Esophagus squamous epithelium (tissue), 4 donors: ENCODE data around the gene GABRB1.

Experiments used
- POLR2A ChIP-seq, 4 donors: fragments of 450-650 bp; IDR thresholded peaks; one replicate each; pipeline ENCODE4 v1.6.1; 2017; ENCODE audit warnings: antibody characterized with exemption in 4 of 4, mild to moderate bottlenecking in 4 of 4, moderate library complexity in 3 of 4
- TF ChIP-seq, protein P1 (sequence below), 6 experiments: fragments of 450-650 bp in 4 of 6; fragments of 200-600 bp in 2 of 6; sonication (generic) in 2 of 6; IDR thresholded peaks; one replicate each; pipeline ENCODE4 v1.5.1; 2016 to 2019; ENCODE audit warnings: antibody characterized with exemption in 6 of 6, mild to moderate bottlenecking in 4 of 6, moderate library complexity in 4 of 6

DNA sequence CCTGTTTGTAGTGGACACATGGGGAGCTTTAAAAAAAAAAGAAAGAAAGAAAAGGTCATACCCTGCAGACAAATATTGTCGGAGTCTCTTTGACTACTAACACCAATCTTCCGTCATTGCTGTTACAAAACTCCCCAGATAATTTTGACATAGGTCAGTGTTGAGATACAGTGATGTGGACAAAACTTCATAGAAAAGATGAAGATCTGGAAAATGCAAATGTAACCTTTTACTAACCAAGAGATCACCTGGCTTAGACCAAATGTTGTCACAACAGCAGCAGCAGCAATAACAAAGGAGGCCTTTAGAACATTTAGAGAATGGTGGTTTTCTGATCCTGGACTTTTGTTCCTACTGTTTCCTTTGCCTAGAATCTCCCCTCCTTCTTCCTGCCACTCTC, 440.2 kb downstream of the GABRB1 start:
- TF ChIP-seq, protein P1, sequence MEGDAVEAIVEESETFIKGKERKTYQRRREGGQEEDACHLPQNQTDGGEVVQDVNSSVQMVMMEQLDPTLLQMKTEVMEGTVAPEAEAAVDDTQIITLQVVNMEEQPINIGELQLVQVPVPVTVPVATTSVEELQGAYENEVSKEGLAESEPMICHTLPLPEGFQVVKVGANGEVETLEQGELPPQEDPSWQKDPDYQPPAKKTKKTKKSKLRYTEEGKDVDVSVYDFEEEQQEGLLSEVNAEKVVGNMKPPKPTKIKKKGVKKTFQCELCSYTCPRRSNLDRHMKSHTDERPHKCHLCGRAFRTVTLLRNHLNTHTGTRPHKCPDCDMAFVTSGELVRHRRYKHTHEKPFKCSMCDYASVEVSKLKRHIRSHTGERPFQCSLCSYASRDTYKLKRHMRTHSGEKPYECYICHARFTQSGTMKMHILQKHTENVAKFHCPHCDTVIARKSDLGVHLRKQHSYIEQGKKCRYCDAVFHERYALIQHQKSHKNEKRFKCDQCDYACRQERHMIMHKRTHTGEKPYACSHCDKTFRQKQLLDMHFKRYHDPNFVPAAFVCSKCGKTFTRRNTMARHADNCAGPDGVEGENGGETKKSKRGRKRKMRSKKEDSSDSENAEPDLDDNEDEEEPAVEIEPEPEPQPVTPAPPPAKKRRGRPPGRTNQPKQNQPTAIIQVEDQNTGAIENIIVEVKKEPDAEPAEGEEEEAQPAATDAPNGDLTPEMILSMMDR (IDR thresholded peaks at IDR 0.05) = no peak
- TF ChIP-seq POLR2A (IDR thresholded peaks at IDR 0.05) = no peak
